ENCODE measurements around the gene SLCO4A1.

Gene SLCO4A1

DNA sequence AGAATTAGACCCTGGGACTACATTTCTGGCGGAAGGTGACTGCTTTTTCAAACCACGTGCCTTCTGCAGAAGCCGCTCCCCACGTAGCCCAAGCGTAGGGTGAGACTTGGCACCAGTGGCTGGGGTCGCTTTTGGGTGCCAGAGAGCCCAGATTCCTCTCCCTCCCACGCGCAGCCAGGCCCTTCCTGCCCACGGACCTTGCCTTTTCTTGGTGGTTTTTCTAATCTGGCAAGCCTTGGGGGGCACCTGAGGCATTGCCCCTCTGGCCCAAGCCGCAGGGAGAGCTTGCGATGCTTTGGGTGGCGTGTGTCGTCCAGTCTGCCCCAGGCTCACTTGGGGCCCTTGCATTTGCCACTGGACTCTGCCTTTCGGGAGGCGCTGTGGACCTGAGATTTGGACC lies 3.3 kb downstream of the SLCO4A1 start:
- Mint-ChIP-seq H3K4me3 (no peak overlapping the region), H3K36me3 (ENCODE audit: low read depth) (no peaks in the 10 kb centered on the region), H3K27ac (no peak overlapping the region), H3K4me1 (peaks cover 14% of the 10 kb centered on the region), H3K9me3 (no peaks in the 10 kb centered on the region), H3K27me3 (ENCODE audit: low read depth, poor library complexity) (peaks cover 68% of the 10 kb centered on the region)
- TF ChIP-seq, protein P1, sequence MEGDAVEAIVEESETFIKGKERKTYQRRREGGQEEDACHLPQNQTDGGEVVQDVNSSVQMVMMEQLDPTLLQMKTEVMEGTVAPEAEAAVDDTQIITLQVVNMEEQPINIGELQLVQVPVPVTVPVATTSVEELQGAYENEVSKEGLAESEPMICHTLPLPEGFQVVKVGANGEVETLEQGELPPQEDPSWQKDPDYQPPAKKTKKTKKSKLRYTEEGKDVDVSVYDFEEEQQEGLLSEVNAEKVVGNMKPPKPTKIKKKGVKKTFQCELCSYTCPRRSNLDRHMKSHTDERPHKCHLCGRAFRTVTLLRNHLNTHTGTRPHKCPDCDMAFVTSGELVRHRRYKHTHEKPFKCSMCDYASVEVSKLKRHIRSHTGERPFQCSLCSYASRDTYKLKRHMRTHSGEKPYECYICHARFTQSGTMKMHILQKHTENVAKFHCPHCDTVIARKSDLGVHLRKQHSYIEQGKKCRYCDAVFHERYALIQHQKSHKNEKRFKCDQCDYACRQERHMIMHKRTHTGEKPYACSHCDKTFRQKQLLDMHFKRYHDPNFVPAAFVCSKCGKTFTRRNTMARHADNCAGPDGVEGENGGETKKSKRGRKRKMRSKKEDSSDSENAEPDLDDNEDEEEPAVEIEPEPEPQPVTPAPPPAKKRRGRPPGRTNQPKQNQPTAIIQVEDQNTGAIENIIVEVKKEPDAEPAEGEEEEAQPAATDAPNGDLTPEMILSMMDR (IDR thresholded peaks at IDR 0.05) = no peak
- no peak for DNase-seq

DNA sequence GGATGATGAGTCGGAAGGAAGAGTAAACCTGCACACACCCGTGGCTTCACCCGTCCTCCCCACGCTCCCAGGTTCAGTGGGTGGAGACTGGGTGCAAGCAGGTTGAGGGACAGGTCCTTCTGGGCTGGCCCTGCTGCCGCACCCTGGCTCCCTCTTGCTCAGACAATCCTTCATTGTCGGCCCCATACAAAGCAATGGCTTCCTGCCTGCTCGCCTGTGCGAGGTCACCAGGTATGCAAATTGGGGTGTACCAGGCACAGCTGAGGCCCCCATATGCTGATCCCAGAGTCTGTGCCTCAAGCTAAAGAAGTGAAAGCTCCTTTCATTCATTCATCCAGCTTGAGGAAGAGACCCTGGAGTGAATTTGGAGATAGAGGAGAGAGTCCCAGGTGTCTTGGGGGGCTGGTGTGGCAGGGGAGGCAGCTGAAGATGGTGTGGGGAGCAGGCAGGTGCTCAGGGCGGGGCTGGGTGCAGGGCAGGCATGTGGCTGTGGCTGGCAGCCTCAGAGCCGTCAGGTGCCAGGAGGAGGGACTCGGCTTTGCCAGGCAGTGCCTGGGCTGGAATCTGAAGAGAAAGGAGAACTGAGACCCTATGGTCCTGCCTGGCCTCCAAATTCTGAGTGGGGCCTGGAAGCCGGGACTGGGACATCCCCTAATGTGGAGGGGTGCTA lies 4.7 kb downstream of the SLCO4A1 start:
- H3K27ac Mint-ChIP-seq = no peak overlapping the region
- H3K4me3 Mint-ChIP-seq = no peak overlapping the region
- H3K4me1 Mint-ChIP-seq = peaks cover 28% of the 10 kb centered on the region
- TF ChIP-seq, protein P1 (IDR thresholded peaks at IDR 0.05) = no peak
- no peaks in the 10 kb centered on the region for H3K9me3 Mint-ChIP-seq
- no peaks in the 10 kb centered on the region for H3K36me3 Mint-ChIP-seq (ENCODE audit: low read depth)
- peaks cover 68% of the 10 kb centered on the region for H3K27me3 Mint-ChIP-seq (ENCODE audit: low read depth, poor library complexity)
- DNase-seq = no peak

DNA sequence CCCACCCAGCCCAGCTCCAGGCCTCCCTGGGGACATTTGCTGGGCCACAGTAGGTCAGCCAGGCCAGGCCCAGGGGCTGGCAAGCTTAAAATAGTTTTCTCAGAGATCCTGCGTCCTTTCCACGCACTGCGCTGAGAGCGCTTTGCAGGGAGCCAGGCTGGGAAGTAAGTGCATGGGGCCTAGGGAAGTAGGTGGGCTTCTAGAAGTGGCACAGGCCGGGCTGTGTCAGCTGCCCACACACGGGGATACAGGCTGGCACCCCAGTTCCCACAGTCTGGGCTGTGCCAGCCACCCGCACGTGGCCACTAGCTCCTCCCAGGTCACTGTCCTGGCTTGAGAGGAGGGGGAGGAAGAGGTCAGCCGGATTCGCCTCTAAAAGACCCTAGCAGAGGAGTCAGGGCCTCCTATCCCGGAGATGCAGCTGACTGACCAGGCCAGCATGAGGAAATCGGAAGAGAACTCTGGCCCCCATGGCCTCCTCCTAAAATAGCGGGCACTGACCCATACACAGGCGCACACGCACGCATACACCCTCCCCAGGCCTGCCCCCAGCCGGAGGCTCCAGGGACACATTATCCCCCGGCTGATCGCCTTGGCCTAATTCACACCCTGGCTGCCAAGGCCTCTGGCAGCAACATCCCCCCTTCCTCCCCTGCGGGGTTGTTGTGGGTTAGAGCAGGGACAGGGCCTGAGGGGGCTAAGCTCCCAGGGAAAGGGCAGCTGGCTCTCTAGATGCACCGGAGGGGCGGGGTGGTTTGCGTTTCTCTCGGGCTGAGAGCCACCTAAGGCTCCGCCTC lies 5.4 kb downstream of the SLCO4A1 start:
- no peaks in the 10 kb centered on the region for H3K9me3 Mint-ChIP-seq
- H3K27me3 Mint-ChIP-seq (ENCODE audit: low read depth, poor library complexity) = peaks cover 68% of the 10 kb centered on the region
- TF ChIP-seq, protein P1 (IDR thresholded peaks at IDR 0.05) = no peak
- no peak overlapping the region for H3K27ac Mint-ChIP-seq
- H3K36me3 Mint-ChIP-seq (ENCODE audit: low read depth) = no peaks in the 10 kb centered on the region
- H3K4me3 Mint-ChIP-seq = no peak overlapping the region
- H3K4me1 Mint-ChIP-seq = peaks cover 35% of the 10 kb centered on the region
- DNase-seq = no peak

DNA sequence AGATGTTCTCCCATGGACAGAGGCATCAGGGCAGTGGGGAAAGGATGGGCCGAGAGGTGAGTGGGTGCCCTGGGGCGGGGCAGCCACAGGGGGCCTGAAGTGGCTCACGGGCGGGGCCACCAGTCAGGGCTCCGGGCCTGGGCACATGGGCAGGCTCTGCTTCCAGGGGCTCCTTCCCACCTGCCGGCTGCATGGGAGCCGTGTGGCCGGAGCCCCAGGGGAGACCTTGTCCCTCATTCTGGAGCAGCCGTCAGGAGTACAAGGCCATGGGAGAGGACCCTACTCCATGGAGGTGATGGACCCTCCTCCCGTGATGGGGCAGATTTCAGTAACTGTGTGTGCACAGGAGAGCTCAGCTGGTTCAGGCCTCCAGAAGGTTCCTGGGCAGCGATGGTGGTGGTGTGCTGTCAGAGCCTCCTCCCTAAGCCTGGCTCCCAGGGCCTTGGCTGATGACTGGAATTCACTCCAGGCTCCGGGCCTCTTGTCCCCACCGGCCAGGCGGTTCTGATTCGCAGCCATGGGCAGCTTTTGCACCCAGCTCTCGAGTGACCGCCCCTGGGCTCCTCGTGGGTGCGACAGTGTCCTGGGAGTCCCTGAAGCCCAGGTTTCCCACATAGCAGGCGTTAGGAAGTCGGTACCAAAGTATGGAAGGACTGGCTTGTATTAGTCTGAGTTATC lies 6.2 kb downstream of the SLCO4A1 start:
- Mint-ChIP-seq H3K27ac (no peak overlapping the region), H3K9me3 (no peaks in the 10 kb centered on the region), H3K4me1 (peaks cover 35% of the 10 kb centered on the region), H3K36me3 (ENCODE audit: low read depth) (no peaks in the 10 kb centered on the region), H3K27me3 (ENCODE audit: low read depth, poor library complexity) (peaks cover 63% of the 10 kb centered on the region), H3K4me3 (no peak overlapping the region)
- no peak for DNase-seq
- TF ChIP-seq, protein P1 (IDR thresholded peaks at IDR 0.05) = no peak

DNA sequence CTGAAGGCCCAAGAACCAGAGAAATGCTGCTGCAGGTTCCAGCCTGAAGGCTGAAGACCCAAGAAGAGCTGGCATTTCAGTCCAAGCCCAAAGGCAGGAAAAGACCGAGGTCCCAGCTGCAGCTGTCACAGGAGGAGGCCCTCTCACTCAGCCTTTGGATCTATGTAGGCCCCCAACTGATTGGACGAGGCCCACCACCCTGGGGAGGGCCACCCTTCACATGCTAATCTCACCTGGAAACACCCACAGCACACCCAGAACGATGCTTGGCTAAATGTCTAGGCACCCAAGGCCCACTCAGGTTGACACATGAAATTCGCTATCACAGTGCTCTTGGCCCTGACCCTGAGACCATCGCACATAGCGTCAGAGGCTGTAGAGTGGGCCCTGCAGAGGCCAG lies 6.8 kb downstream of the SLCO4A1 start:
- no peak overlapping the region for H3K4me3 Mint-ChIP-seq

More for the DNA sequence above, 6.8 kb downstream of the SLCO4A1 start:
- peaks cover 62% of the 10 kb centered on the region for H3K27me3 Mint-ChIP-seq (ENCODE audit: low read depth, poor library complexity)
- H3K27ac Mint-ChIP-seq = no peak overlapping the region
- no peaks in the 10 kb centered on the region for H3K9me3 Mint-ChIP-seq
- no peaks in the 10 kb centered on the region for H3K36me3 Mint-ChIP-seq (ENCODE audit: low read depth)
- no peak for DNase-seq
- H3K4me1 Mint-ChIP-seq = peaks cover 35% of the 10 kb centered on the region
- TF ChIP-seq, protein P1 (IDR thresholded peaks at IDR 0.05) = no peak
